GM18499 (cell line): Measurements from ENCODE around the gene TNFRSF1B.

Experiments
- ATAC-seq: cut with Tn5 transposase; IDR thresholded peaks from one replicate; pipeline ENCODE4 v1.9.1; 2021; ENCODE audit warnings: moderate number of reproducible peaks; ENCODE audit not compliant: insufficient read depth, unreplicated experiment

The TNFRSF1B gene

GRCh38 chr1:12166834-12167492 lies at the start of gene TNFRSF1B:
TNFRSF1B (plus strand) TSS chr1:12166991; CDS start chr1:12167092, 101 bp downstream.
- no peak for ATAC-seq

GRCh38 chr1:12121212-12122003 lies 45.4 kb upstream of the TNFRSF1B start:
- no peak for ATAC-seq

GRCh38 chr1:12123172-12123571 lies 43.6 kb upstream of the TNFRSF1B start:
- ATAC-seq = no peak

- no peak for ATAC-seq
These were observed 41.9 kb upstream of the TNFRSF1B start for GRCh38 chr1:12124693-12125421.

- no peak for ATAC-seq
These were observed 41.1 kb upstream of the TNFRSF1B start for GRCh38 chr1:12125422-12126355.

- no peak for ATAC-seq
These were observed 40.0 kb upstream of the TNFRSF1B start for GRCh38 chr1:12126781-12127180.

GRCh38 chr1:12127206-12127810 lies 39.5 kb upstream of the TNFRSF1B start:
- ATAC-seq = no peak

- ATAC-seq = no peak
These were observed 38.7 kb upstream of the TNFRSF1B start for GRCh38 chr1:12128120-12128519.

- no peak for ATAC-seq
These were observed 37.2 kb upstream of the TNFRSF1B start for GRCh38 chr1:12129624-12130023.

- no peak for ATAC-seq
These were observed 36.2 kb upstream of the TNFRSF1B start for GRCh38 chr1:12130466-12131130.

GRCh38 chr1:12132078-12132477 lies 34.7 kb upstream of the TNFRSF1B start:
- no peak for ATAC-seq

GRCh38 chr1:12134716-12135115 lies 32.1 kb upstream of the TNFRSF1B start:
- no peak for ATAC-seq

- ATAC-seq = no peak
These were observed 31.2 kb upstream of the TNFRSF1B start for GRCh38 chr1:12135612-12136011.

GRCh38 chr1:12136916-12137610 lies 29.7 kb upstream of the TNFRSF1B start:
- ATAC-seq = no peak

- ATAC-seq = no peak
These were observed 28.3 kb upstream of the TNFRSF1B start for GRCh38 chr1:12138196-12139168.

- no peak for ATAC-seq
These were observed 26.8 kb upstream of the TNFRSF1B start for GRCh38 chr1:12140016-12140415.

GRCh38 chr1:12140515-12141162 lies 26.2 kb upstream of the TNFRSF1B start:
- ATAC-seq = no peak
